ENCODE data around the gene THTPA. TPM values are rescaled to one million over a fixed set of nuclear protein-coding genes. Genes with fewer than 3 reads are reported as not detected.
"Not testable (repeated sequence)": the region's sequence is repeated elsewhere in the genome, so short reads cannot be mapped to it uniquely, and the experiment has no call there.

The THTPA gene
- total and polyA plus RNA-seq, 10 donors, result 4.5 to 25.4 (median 17.8) TPM

DNA sequence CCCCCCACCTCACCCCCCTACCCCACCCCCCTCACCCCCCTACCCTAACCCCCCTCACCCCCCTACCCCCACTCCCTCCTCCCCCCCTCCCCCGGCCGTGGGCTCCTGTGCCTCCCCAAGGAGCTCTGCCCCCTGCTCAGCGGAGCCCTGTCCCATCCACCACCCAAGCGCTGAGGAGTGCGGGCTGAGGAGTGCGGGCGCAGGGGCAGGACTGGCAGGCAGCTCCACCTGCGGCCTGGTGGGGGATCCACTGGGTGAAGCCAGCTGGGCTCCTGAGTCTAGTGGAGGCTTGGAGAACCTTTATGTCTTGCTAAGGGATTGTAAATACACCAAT, 24.8 kb downstream of the THTPA start:
- Histone ChIP-seq H3K9me3 (no peaks in the 10 kb centered on the region), H3K36me3 (no peaks in the 10 kb centered on the region), H3K4me3 (no peak overlapping the region), H3K27ac (no peak overlapping the region), H3K4me1 (peaks cover 7 to 33% (median 18%) of the 10 kb centered on the region in 6 donors), H3K27me3 (replicated peaks in 1 of 7) (peaks cover 0 to 70% (median 34%) of the 10 kb centered on the region in 7 donors)
- no peak for DNase-seq
- intact Hi-C loops (cut with DNase I; ENCODE audit: low total_unique reads), result no loop called here
- WGBS, 5 donors, result 73 to 95% (median 90%) methylated on average over 2 to 7 of the region's 8 CpGs
- no peak for TF ChIP-seq POLR2AphosphoS5 (IDR thresholded peaks at IDR 0.05)

DNA sequence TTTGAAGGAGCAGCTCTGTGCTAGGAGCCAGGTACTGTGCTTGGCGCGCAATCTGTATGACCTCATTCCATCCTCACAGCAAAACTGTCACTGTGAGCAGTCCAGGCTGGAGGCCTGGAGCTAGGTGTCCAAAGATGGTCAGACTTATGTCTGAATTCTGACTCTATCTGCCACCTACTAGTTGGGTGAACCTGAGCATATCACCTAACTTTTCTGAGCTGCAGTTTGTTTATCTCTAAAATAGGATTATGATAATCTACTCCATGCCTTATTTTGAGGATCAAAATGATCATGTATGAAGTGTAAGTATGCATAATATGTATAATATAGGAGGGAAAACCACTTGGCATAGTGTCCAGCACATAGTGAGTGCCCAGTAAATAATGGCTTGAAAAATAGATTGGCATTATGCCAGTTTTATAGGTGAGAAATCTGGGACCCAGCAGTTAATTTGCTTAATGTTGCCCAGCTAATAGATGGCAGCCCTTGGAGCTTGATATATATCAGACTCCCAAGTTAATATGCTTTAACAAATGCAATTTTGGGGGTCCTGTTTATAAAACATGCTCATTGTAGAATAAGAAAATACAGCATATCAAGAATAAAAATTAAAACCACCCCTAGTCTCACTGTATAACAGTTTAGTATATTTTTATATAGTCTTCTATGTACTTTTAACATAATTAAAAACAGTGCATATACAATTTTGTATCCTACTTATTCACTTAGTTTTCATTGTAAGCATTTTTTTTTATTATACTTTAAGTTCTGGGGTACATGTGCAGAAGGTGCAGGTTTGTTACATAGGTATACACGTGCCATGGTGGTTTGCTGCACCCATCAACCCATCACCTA, 27.1 kb downstream of the THTPA start:
- Histone ChIP-seq H3K27ac (no peak overlapping the region), H3K27me3 (replicated peaks in 1 of 7) (peaks cover 0 to 60% (median 12%) of the 10 kb centered on the region in 7 donors), H3K36me3 (no peaks in the 10 kb centered on the region), H3K4me1 (peaks cover 0 to 11% (median 0%) of the 10 kb centered on the region in 6 donors), H3K4me3 (no peak overlapping the region), H3K9me3 (no peaks in the 10 kb centered on the region)
- WGBS, 5 donors, result 84 to 87% (median 86%) methylated on average over 3 of the region's 3 CpGs
- intact Hi-C loops (cut with DNase I; ENCODE audit: low total_unique reads), result no loop called here
- no peak for DNase-seq
- TF ChIP-seq POLR2A (IDR thresholded peaks at IDR 0.05) (no peak), POLR2AphosphoS5 (IDR thresholded peaks at IDR 0.05) (no peak)
- TF ChIP-seq, protein P1, sequence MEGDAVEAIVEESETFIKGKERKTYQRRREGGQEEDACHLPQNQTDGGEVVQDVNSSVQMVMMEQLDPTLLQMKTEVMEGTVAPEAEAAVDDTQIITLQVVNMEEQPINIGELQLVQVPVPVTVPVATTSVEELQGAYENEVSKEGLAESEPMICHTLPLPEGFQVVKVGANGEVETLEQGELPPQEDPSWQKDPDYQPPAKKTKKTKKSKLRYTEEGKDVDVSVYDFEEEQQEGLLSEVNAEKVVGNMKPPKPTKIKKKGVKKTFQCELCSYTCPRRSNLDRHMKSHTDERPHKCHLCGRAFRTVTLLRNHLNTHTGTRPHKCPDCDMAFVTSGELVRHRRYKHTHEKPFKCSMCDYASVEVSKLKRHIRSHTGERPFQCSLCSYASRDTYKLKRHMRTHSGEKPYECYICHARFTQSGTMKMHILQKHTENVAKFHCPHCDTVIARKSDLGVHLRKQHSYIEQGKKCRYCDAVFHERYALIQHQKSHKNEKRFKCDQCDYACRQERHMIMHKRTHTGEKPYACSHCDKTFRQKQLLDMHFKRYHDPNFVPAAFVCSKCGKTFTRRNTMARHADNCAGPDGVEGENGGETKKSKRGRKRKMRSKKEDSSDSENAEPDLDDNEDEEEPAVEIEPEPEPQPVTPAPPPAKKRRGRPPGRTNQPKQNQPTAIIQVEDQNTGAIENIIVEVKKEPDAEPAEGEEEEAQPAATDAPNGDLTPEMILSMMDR (IDR thresholded peaks at IDR 0.05 in 8 of 11, conservative IDR thresholded peaks at IDR 0.05 in 3 of 11), result no peak

DNA sequence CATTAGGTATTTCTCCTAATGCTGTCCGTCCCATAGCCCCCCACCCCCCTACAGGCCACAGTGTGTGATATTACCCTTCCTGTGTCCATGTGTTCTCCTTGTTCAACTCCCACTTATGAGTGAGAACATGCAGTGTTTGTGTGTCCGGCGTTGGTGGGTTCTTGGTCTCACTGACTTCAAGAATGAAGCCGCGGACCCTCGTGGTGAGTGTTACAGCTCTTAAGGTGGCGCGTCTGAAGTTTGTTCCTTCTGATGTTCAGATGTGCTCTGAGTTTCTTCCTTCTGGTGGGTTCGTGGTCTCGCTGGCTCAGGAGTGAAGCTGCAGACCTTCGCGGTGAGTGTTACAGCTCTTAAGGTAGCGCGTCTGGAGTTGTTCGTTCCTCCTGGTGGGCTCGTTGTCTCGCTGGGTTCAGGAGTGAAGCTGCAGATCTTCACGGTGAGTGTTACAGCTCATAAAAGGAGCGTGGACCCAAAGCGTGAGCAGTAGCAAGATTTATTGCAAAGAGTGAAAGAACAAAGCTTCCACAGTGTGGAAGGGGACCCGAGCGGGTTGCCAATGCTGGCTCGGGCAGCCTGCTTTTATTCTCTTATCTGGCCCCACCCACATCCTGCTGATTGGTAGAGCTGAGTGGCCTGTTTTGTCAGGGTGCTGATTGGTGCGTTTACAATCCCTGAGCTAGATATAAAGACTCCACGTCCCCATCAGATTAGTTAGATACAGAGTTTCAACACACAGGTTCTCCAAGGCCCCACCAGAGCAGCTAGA, 27.9 kb downstream of the THTPA start:
- intact Hi-C loops (cut with DNase I; ENCODE audit: low total_unique reads); H3K4me3 ChIP-seq; H3K9me3 ChIP-seq: not testable (repeated sequence)

DNA sequence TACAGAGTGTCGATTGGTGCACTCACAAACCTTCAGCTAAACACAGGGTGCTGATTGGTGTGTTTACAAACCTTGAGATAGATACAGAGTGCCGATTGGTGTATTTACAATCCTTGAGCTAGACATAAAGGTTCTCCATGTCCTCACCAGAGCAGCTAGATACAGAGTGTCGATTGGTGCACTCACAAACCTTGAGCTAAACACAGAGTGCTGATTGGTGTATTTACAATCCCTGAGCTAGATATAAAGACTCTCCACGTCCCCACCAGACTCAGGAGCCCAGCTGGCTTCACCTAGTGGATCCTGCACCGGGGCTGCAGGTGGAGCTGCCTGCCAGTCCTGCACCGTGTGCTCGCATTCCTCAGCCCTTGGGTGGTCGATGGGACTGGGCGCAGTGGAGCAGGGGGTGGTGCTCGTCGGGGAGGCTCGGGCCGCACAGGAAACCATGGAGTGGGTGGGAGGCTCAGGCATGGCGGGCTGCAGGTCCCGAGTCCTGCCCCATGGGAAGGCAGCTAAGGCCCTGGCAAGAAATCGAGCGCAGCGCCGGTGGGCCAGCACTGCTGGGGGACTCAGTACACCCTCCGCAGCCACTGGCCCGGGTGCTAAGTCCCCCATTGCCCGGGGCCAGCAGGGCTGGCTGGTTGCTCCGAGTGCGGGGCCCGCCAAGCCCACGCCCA, 28.6 kb downstream of the THTPA start:
- H3K4me3 ChIP-seq, H3K4me1 ChIP-seq, H3K27ac ChIP-seq, H3K9me3 ChIP-seq, H3K36me3 ChIP-seq, DNase-seq: not testable (repeated sequence)
- intact Hi-C loops (cut with DNase I; ENCODE audit: low total_unique reads), result loop anchor here (5.0 kb wide), 1 partner anchor 343 kb away; no protein-coding TSS in a partner anchor
- 91 to 95% (median 93%) methylated on average over 2 to 24 of the region's 26 CpGs for WGBS, 5 donors
- H3K27me3 ChIP-seq (replicated peaks in 1 of 7), result peaks cover 0 to 44% (median 0%) of the 10 kb centered on the region in 7 donors

More for the DNA sequence above, 27.9 kb downstream of the THTPA start:
- H3K27ac ChIP-seq, H3K4me1 ChIP-seq, H3K36me3 ChIP-seq, DNase-seq: not testable (repeated sequence)
- 74 to 82% (median 80%) methylated on average over 24 to 25 of the region's 25 CpGs for WGBS, 5 donors
- H3K27me3 ChIP-seq (replicated peaks in 1 of 7), result peaks cover 0 to 52% (median 4%) of the 10 kb centered on the region in 7 donors

DNA sequence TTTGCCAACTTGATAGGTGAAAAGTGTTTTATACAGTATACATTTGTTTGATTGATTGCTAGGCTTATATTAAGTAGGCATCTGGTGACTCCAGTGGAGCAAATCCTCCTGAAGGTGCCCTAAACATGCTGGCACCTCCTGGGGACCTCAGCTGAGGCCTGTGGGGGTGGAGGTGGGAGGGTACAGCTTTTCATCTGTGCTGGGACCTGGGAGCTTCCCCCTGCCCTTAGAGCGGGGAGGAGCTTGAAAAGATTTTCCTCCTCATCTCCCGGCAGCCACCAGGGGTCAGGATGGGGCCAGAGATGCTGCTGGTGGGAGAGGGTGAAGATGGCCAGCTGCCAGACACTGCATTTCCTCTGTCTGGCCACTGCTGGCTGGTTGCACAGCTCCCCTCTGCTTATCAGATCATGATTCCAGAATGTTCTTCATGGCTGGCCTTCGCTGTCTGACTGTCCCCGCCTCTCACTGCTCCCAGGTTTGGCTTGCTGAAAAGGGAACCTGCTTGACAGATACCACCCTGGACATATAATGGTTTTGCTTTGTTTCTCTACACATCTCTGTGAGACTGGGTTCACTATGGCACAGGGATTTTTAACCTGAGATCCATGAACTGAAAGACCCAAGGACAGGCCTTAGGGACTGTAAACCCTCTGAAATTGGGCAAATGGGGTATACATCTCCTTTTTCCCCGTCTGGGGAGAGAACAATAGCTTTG, 33.0 kb downstream of the THTPA start:
- Histone ChIP-seq H3K27me3 (replicated peaks in 1 of 7) (peaks cover 0 to 15% (median 0%) of the 10 kb centered on the region in 7 donors), H3K9me3 (no peaks in the 10 kb centered on the region), H3K27ac (peak overlapping the region in 2 of 8 donors; percentile 5 to 8), H3K36me3 (no peaks in the 10 kb centered on the region), H3K4me3 (no peak overlapping the region), H3K4me1 (peaks cover 6 to 11% (median 9%) of the 10 kb centered on the region in 6 donors)
- intact Hi-C loops (cut with DNase I; ENCODE audit: low total_unique reads), result loop anchor here (5.0 kb wide), 1 partner anchor 338 kb away; no protein-coding TSS in a partner anchor
- 9 to 17% (median 15%) methylated on average over 4 to 5 of the region's 5 CpGs for WGBS, 5 donors
- peak; percentile 92 for DNase-seq
- TF ChIP-seq, protein P1 (IDR thresholded peaks at IDR 0.05 in 8 of 11, conservative IDR thresholded peaks at IDR 0.05 in 3 of 11), result peak; percentile 55 to 94 (median 79)
- peak; percentile 30 to 82 (median 73) for TF ChIP-seq POLR2AphosphoS5 (IDR thresholded peaks at IDR 0.05)
- no peak for TF ChIP-seq POLR2A (IDR thresholded peaks at IDR 0.05)

All from spleen (tissue), 11 donors.